Retinal pigment epithelial cell (primary cell): ENCODE data around the gene OLIG2.

Source experiments
- DNase-seq: peaks from one replicate; pipeline ENCODE4 v3.0.0-alpha.2; 2010; ENCODE audit warnings: low read depth
- H3K4me3 ChIP-seq: 2 replicates; pipeline ENCODE4 v1.5.1; 2011; ENCODE audit warnings: mild to moderate bottlenecking, low read length, control low read depth, moderate library complexity
- CTCF ChIP-seq: conservative IDR thresholded peaks from 2 replicates; pipeline ENCODE4 v1.5.1; 2011; ENCODE audit warnings: low read depth, low read length, control low read depth, inconsistent platforms

OLIG2 gene

GRCh38 chr21:33039536-33039935, 13.8 kb downstream of the OLIG2 start:
- TF ChIP-seq CTCF: no peak
- no peak for DNase-seq
- H3K4me3 ChIP-seq: no peak overlapping the region

- no peak for DNase-seq
- TF ChIP-seq CTCF: no peak
- H3K4me3 ChIP-seq: no peak overlapping the region
Measured at GRCh38 chr21:33040215-33040614, 14.5 kb downstream of the OLIG2 start.

- DNase-seq: no peak
- no peak for TF ChIP-seq CTCF
Measured at GRCh38 chr21:33041981-33042380, 16.2 kb downstream of the OLIG2 start.

GRCh38 chr21:33042812-33043211, 17.1 kb downstream of the OLIG2 start:
- no peak for TF ChIP-seq CTCF
- peak; percentile 61 for DNase-seq
- no peak overlapping the region for H3K4me3 ChIP-seq

More at GRCh38 chr21:33041981-33042380, 16.2 kb downstream of the OLIG2 start:
- H3K4me3 ChIP-seq: no peak overlapping the region

GRCh38 chr21:33046455-33046854, 20.7 kb downstream of the OLIG2 start:
- no peak overlapping the region for H3K4me3 ChIP-seq
- no peak for DNase-seq
- TF ChIP-seq CTCF: no peak

- H3K4me3 ChIP-seq: no peak overlapping the region
- DNase-seq: no peak
- TF ChIP-seq CTCF: no peak
Measured at GRCh38 chr21:33047231-33047630, 21.5 kb downstream of the OLIG2 start.

- no peak for TF ChIP-seq CTCF
- H3K4me3 ChIP-seq: no peak overlapping the region
- no peak for DNase-seq
Measured at GRCh38 chr21:33051925-33052324, 26.2 kb downstream of the OLIG2 start.
